ENCODE measurements around the gene WDR54.
"Not testable (repeated sequence)": the region's sequence is repeated elsewhere in the genome, so short reads cannot be mapped to it uniquely, and the experiment has no call there.

The WDR54 gene

DNA sequence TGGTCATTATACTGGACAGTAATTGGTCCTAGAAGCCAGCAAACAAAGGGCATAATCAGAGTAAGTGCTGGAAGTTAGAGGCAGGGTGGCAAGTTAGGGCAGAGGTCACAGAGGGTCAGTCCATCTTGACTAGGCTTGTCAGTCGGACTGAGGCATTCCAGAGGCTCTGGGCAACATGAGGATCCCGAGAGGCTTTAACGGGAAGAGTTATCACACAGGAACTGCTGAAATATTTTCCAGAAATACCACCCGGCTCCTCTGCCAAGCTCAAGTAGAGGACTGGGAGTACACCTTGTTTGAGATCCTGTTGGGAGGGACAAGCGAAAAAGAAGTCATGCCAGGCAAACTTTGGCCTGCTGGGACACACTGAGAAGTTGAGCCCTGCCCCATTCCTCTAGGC lies 13.8 kb upstream of the WDR54 start:
- no peak for DNase-seq

DNA sequence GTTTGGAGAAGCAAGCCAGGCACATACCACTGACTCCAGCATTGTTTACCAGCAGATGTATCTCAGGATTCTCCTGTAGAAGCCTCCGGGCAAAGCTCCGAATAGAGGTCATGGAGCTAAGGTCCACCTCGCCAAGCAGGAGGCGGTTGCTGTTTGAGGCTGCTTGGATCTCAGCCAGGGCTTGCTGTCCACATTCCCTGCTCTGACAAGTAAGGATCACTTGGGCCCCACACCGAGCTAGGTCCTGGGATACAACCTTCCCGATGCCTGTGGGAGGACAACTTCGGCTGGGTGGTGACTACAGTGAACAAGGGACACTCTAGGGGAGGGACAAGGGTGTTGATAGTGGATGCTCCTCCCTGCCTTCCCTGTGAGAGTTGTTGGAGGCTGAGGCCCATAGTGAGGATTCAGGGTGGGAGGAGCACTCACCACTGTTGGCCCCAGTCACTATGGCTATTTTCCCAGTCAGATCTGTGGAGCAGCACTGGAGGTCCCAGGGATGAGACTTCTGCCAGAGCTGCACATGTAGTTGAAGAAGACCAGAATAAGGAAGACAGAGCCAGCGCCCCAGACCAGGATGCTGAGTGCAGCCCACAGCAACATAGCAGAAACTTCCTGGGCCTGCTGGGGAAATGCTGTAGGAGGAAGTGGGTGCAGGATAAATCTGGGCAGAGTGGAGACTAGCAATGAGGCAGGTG lies 8.4 kb upstream of the WDR54 start:
- no peak for DNase-seq

DNA sequence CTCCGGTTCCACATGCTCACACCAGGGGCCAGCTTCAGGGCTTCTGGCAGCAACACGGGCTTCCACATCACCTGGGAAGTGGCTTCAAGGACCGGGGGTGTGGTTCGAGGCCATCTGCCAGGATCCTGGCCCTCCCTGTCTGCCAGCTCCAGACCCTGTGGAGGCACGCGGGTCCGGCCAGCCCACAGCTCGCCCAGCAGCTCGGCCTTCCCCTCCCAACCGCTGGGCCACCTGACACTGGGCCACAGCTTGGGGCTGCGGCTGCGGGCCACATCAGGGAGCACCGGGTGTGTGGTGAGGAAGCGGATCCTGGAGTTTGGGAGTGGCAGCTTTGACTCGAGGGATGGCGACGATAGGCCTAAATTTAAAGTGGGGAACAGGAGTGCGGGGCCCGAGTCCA lies 7.1 kb upstream of the WDR54 start:
- no peak for DNase-seq

DNA sequence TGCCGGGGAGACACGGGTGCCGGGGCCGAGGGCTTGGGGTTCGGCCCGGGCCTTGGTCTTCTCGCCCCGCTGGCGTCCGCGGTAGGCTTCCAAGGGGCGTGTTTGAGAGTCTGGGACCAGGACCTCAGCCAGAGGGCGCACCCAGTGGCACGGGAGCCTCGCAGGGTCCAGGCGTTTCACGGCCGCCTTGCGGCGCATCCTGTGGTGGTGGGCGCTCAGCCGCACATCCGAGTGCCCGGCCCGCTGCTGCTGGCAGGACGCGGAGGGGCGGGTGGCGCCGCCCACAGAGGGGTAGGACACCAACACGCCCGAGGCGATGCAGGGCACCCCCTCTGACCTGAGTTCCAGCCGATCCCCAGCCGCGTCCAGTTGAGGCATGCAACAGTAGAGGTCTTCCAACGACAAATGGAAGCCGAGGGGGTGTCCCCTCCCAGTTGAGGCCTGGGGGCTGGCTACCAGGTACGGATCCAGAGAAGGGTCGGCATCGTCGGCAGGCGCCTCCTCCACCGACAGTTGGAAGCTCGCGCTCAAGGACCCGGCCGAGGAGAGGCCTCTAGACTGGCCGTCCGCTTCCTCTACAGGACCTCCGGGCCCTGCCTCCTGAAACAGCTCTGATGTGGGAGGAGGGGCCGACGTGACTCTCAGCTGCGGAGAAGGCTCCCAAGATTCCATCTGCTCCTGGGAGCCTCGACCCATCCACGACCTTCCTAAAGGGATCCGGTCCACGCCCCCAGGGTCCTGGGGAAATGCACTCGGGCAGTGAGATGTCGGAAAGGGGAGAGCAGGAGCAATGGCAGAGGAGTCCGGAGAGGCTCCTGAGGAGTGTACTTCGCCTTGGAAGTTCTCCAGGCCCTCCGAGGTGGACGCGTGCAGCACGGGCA lies 6.4 kb upstream of the WDR54 start:
- no peak for DNase-seq

DNA sequence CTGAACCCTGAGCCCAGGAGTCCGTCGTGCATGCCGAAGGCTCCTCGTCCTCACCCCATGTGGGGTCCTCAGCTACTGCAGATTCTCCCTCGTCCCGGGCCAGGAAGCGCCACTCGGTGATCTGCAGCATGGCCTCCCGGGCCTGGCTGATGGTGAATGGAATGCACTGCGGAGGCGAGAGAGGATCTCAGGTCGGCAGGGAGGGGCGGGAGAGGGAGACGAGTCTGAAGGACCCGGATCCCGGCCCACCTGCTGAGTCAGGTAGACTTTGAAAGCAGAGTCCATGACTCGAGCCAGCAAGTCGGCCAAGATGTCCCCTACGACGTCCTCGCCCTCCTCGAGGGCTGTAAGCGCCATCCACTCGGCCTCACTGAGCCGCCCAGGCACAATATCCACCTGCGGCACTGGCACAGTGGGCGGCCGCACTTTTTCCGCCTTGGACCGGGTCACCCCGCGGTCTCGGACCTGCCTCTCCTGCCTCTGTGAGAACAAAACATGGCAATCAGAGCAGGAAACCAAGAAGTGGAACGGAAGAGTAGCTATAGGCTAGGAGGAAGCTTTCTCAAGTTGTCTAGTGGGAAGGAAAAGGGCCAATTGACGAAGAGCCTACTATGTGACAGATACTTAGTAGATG lies 5.7 kb upstream of the WDR54 start:
- DNase-seq: no peak

DNA sequence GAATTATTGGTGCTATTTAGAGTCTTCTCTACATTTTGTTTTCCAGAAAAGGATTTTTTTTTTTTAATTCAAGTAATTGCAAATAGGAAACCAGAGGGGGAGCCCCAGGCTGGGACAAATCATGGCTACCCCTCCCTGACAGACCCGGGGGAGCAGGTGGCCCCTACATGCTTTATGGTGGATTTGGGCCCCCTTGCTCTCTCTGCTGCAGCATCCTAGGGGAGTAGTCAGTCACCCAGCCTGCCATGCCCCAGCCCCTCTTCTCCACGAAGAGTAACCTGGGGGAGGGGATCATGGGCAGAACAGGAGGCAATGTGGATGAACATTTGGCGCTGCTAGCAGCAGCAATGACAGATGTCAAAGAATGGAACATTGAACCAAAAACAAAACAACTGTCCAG lies 4.8 kb upstream of the WDR54 start:
- no peak for DNase-seq

DNA sequence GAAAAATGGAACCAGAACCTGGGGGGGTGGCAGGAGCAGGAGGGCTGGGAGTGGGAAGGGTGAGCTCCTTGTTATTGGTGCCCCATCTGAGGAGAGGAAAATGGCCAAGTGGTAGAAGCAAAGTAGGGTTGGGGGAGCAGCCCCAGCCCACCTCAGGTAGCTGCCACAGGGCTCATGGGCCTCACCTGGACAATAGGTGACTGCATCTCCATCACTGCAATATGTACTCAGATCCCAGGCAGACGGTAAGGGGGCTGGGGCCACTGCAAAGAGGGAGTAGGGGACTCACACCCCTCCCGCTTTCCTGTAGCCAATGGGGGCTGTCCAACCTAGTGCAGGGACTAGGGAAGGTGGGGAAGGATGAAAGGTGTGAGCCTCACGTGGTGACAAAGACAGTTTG lies 4.3 kb upstream of the WDR54 start:
- DNase-seq: no peak

DNA sequence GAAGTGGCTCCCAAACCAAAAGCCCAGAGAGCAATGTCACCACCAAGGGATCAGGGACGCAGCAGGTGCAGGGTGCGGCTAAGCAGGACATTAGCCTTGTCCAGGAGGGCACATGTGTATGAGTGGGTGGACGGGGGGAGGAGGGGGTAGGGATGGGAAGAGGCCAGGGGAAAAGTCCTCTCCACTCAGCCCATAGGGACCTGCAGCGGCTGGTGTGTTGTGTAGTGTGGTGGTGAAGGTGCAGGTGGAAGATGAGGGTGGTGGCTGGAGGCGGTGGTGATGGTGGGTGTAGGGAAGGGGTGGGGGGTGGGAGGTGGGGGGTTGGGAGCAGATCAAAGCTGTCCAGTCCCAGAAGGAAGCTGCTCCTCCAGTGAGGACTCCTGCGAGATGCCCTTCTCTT lies 3.8 kb upstream of the WDR54 start:
- no peak for DNase-seq

DNA sequence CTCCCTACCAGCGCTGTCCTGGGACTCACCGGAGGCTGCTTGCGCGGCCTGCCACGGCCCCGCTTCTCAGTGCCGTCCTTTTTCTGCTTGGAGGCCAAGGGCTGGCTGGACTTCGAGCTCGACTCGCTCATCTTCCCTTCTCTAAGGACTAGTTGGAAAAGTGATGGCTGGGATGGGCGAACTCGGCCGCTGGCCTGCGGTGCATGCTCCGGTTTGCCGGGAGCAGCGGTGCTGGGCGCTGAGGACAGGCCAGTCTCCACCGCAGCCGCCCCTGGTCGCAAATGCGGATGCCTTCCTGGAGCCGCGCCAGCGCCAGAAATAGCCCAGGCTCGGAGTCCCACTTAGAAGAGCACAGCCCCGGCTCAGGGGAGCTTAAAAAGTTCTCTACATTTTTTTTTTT lies 3.2 kb upstream of the WDR54 start:
- no peak for DNase-seq

DNA sequence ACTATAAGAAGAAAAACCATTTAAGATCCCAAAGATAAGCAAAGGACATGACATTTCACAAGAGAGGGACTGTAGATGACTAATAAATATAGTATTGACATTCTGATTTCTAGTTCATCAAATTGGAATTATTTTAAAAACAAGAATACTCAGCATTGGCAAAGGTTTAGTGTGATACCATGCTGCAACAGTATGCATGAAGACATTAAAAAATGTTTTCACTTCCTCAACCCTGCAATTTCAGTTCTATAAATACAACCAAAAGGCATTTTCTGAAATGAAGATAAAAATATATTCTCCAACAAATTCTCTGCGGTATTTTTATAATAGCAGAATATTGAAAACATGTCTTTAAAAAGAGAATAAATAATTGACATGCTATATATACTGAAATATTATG lies 2.2 kb upstream of the WDR54 start:
- no peak for DNase-seq

DNA sequence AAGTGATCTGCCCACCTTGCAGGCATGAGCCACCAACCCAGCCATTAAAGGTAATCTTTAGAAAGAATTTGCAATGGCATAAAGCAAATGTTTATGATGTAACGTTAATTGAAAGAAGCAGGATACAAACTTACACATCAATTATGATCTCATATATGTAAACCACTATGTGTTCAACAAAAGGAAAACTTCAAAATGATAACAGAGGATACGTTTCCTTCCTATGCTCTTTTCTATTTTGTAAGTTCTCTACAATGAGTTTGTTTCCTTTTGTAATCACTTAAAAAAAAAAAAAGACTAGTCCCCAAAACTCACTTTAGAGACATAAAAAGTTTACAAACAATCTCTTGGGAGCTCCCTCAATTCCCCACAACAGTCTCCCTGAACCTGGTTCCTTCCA lies 1.5 kb upstream of the WDR54 start:
- DNase-seq: no peak

DNA sequence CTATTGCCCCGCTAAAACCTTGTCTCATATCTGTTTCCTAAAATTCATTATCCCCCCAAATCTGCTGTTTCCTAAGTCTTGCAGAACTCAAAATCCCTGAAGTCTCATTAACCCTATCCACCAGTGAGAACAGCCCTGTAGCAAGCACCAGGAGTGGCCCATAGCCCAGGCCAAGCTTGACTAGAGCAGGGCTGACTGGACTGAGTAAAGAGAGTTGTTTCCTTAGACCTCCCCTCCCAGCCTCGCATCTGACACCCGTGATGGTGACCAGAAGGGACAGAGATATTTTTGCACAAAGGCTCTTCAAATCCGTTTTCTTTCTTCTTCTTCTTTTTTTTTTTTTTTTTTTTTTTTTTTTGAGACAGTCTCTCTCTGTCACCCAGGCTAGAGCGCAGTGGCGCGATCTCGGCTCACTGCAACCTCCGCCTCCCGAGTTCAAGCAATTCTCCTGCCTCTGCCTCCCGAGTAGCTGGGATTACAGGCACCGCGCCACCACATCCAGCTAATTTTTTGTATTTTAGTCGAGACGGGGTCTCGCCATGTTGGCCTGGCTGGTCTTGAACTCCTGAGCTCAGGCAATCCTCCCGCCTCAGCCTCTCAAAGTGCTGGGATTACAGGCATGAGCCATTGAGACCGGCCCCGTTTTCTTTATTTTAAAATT lies 957 bp upstream of the WDR54 start:
- DNase-seq: not testable (repeated sequence)

DNA sequence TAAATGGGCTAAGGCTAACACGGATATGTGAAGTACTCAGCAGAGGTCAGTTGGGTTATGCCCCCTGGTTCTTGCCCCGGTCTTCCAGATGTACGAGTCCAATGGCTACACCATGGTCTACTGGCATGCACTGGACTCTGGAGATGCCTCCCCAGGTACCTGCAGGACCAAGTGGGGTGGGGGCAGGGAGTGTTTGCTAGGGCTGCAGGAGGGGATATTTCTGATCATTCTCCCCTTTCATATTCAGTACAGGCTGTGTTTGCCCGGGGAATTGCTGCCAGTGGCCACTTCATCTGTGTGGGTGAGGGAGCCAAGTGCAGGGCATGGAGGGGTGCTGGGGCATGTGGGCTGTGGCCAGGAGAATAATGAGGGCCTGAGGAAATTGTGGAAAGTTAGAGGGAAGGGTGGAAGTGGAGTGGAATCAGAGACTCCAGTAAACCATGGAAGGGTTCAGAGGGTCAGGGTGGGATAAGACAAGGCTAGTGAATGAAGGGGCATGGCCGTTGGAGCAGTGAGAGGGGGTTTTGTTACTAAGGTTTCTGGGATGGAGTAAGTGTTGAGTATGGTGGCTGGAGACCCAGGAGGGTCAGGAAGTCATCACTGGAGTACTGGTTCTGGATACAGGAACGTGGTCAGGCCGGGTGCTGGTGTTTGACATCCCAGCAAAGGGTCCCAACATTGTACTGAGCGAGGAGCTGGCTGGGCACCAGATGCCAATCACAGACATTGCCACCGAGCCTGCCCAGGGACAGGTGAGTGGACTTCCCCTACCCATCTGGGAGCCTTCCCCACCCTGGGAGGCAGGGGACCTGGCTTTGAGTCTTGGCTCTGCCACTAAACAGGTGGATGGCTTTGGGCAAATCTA lies 1.9 kb downstream of the WDR54 start:
- DNase-seq: no peak

DNA sequence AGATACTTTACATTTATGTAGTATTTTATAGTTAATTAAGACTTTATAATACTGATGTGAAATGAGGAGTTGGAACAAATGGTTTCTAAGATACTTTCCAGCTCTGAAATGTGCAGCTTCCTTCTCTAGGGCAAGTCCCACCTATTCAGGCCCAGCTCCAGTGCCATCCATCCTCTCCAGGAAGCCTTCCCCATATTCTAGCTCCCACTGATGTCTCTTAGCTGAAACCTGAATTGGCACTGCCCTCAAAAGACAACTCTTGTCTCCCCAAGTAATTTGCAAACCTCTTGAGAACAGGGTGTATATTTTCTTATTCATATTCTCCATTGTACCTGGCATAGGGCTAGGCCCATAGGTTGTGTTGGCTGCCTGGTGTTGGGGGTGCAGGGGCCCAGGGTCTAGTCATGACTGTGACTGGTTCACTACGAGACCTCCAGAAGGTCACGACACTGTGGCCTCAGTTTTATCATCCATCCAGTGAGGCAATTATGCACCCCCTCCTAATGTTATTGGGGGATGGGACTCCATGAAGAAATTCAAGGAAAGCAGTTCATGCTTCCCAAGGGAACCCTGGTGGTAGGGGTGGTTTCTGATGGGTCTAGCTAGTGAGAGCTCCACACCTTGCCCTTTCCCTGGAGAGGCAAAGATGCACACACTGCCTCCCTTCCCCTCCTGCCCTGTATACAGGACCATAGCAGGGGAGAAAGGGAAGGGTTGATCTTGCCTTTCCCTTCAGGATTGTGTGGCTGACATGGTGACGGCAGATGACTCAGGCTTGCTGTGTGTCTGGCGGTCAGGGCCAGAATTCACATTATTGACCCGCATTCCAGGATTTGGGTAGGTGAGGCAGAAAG lies 2.8 kb downstream of the WDR54 start:
- DNase-seq: no peak

DNA sequence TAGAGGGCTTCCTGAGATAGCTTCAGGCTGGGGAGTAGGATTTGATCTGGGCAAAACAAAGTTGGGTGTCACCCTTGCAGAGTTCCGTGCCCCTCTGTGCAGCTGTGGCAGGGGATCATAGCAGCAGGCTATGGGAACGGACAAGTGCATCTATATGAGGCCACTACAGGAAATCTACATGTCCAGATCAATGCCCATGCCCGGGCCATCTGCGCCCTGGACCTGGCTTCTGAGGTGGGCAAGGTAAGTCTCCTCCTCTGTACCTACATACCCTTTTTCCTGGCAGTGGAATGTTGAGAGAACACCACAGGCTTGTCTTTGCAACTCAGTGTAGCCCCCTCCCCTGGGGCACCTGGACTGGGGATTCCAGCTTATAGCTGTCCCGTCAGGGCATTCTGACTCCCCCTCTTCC lies 3.5 kb downstream of the WDR54 start:
- DNase-seq: no peak

DNA sequence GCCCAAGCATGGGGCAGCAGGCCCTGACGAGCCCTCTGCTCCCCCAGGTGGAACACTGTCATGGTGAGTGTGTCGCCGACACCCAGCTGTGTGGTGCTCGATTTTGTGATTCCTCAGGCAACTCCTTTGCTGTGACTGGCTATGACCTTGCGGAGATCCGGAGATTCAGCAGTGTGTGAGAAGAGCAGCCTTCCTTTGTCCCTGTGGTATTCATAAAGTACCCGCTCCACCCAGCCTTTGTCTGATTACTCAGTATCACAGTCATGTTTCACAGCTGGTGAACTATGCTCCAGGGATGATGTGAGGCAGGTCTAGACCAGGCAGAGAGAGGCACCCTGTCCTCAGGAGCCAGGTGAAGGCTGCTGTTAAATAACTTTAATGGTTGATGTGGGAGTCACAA lies 4.0 kb downstream of the WDR54 start:
- DNase-seq: no peak

DNA sequence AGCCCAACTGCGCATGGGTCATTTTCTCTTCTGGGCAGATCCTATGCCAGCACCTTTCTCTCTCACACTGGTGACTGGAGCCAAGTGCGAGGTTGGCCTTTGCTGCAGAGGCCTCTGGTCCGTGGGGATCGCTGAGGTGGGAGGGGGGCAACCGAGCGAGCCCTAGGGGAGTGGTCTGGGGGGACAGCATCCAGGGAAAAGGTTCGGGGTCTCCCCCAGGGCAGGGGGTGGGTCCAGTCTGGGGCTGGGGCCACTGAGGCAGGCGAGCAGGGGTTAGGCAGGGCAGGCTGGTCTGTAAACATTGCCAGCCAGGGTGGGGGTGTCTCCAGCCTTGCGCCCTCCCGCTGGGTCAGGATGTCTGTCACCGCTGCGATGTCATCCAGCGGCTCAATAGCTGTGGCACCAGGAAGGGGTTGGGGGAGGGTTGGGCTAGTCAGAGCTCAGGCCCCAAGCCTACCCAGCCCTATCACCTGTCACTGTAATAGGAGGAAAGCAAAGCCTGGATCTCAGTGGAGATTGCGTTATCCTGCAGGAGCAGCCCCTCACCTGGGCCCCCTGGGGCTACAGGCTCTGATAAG lies 4.7 kb downstream of the WDR54 start:
- DNase-seq: no peak

DNA sequence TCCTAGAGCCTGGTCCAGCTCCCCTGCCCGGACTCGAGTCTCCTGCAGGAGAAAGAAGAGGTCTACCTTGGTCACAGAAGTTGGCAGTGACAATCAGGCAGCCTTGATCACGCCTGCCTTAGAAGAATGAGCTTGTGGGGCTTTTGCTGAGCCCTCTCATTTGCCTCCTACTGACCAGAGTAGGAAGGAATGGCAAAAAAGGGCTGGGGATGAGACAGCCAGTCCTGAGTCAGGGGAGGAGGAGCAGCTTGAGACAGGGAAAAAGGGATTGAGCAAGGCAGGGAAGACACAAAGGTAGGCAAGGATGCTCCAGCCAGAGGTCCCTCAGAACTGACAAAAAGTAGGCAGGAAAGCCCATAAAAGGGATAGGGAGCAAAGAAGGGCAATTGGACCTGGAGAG lies 6.0 kb downstream of the WDR54 start:
- no peak for DNase-seq

DNA sequence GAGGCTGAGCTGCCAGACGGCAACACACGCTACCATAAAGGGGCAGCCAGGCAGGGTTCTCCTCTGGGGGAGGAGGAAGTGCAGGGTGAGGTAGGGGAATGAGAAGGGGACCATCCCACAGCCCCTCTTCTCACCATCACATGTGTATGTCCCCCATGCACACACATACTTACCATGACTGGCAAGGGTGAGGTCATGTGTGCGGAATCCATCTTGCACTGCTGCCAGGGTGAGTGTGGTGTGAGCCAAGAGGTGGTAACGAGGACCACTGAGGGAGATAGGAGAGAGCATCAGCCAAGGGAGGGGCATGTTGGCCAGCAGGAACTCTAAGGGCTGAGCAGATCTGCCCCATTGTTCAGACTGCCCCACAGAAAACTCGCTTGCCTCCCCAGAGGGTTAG lies 7.1 kb downstream of the WDR54 start:
- no peak for DNase-seq

DNA sequence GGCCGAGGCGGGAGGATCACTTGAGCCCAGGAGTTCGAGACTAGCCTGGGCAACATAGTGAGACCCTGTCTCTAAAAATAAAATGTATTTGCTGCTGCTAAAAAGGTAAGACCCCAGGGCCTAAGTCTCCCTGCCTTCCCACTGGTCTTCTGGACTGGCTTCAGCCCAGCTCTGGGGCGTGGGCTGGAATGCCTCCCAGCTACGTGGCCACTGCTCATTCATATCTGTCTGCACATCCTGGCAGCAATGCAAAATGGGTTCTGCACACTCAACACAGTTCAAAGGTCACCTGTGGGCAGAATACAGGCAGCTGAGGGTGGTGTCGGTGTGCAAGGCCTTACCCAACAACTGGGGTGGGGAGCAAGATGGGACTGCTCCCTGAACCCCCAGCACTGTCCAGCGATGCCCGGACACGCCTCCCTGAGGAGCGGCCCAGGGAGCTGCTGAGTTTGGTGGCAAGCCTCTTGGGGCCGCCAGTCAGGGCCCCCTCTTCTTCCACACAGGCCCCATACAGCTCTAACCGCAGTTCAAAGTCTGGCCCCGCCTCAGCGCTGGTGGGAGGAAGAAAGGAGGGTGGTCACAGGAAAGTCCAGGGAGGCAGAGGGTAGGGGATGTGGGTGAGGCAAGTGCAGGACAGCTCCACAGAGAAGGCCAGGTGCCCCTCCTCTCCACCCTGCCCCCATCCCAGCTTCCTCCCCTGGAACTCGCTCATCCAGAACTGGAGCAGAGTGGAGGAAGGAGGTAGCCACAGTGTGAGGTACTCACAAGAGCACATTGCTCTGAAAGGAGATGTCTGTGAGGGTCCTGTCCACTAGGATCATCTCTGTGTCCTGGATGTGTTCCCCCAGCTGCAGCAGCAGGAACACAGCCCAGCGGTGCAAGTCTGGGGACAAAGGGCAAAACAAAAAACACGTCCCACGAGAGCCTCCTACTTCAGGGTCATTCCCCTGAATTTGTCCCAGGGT lies 8.2 kb downstream of the WDR54 start:
- DNase-seq: no peak

Data from NCI-H524 treated with DMSO at 0.1 percent for 48 hours (cell line).